ENCODE results near the gene RBMS3.

Gene RBMS3

DNA sequence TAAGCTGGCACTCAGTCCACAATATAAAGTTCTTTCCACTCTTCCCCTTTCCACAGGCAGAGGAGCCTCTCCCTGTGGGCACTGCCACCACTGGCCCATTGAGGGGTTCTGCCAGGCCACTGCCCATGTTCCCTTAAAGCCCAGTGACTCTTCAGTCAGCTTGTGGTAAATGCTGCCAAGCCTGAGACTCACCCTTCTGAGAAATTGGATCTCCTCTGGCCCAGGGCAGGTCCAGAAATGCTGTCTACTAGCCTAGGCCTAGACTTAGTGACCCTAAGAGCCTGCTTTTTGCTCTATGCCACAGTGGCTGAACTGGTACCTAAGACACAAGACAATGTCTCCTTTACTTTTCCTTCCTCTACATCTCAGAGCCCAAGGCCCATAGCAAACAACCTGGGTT is 295.8 kb downstream of the RBMS3 start:
- H3K4me1 ChIP-seq (ENCODE audit: control insufficient read depth, insufficient read depth, low read length), result no peaks in the 10 kb centered on the region
- H3K9ac ChIP-seq (ENCODE audit: low read depth, low read length), result no peak overlapping the region
- H3K36me3 ChIP-seq (ENCODE audit: control insufficient read depth, insufficient read depth, low read length), result no peaks in the 10 kb centered on the region
- no peaks in the 10 kb centered on the region for H3K9me3 ChIP-seq (ENCODE audit: control insufficient read depth, insufficient read depth, low read length)
- no peak overlapping the region for H3K4me3 ChIP-seq (ENCODE audit: low read depth, low read length)
- H3K27me3 ChIP-seq (ENCODE audit: control insufficient read depth, insufficient read depth, low read length), result no peaks in the 10 kb centered on the region

DNA sequence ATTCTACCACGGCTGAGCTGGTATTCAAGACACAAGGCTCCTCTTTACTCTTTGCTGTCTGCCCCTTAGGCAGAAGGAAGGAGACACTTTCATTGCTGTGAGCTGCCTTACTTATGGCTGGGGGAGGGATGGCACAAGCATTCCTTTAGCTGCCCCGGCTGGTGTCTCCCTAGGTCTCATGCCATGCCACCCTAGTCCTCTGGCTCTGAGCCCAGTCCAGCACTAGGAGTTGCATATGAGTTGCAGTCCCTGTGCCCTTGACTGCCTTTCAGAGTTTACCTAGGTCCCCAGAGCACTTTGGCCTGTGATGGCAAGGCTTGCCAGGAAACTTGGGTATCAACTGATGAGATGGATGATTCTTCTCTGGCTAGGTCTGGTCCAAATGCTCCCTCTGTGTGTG is 296.4 kb downstream of the RBMS3 start:
- no peak overlapping the region for H3K9ac ChIP-seq (ENCODE audit: low read depth, low read length)
- H3K9me3 ChIP-seq (ENCODE audit: control insufficient read depth, insufficient read depth, low read length), result no peaks in the 10 kb centered on the region
- H3K27me3 ChIP-seq (ENCODE audit: control insufficient read depth, insufficient read depth, low read length), result no peaks in the 10 kb centered on the region

DNA sequence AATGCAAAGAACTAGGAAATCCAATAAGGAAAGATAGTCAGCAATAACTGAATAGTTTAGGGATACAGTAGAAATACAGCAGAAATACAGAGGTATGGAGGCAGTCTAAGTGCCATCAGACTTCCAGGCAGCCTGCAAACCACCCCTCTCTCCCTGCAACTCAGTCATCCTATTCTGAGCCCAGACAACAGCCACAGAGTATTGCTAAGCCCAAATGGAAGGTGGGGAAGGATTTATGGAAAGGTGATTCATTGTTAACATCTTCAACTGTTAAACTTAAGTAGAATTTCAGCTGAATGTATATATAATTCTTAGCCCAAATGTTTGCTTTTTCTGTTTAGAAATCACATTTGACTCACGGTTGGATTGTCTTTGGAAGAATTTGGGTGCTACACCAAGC is 300.4 kb downstream of the RBMS3 start:
- Histone ChIP-seq H3K36me3 (ENCODE audit: control insufficient read depth, insufficient read depth, low read length) (no peaks in the 10 kb centered on the region), H3K27me3 (ENCODE audit: control insufficient read depth, insufficient read depth, low read length) (no peaks in the 10 kb centered on the region)

More for the DNA sequence above, 296.4 kb downstream of the RBMS3 start:
- Histone ChIP-seq H3K36me3 (ENCODE audit: control insufficient read depth, insufficient read depth, low read length) (no peaks in the 10 kb centered on the region), H3K4me3 (ENCODE audit: low read depth, low read length) (no peak overlapping the region), H3K4me1 (ENCODE audit: control insufficient read depth, insufficient read depth, low read length) (no peaks in the 10 kb centered on the region)

DNA sequence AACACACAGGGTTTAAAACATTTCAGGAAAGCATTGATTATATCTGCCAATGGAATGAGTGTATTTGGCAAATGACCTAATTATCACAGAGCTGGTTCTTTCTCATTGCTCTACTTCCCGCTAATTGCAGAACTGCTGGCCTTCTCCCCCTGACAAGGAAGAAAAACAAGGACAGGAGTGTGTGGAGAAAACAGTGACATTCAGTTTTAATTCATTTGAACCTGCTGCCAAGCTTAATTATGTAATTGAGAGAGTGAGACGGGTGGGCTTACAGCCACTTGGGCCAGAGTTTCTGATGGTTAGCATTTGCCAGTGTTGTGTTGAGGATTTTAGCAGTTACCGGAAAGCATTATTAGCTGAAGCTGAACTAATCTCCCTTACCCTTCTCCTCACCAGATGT is 301.4 kb downstream of the RBMS3 start:
- Histone ChIP-seq H3K36me3 (ENCODE audit: control insufficient read depth, insufficient read depth, low read length) (no peaks in the 10 kb centered on the region), H3K9ac (ENCODE audit: low read depth, low read length) (no peak overlapping the region), H3K27me3 (ENCODE audit: control insufficient read depth, insufficient read depth, low read length) (no peaks in the 10 kb centered on the region), H3K4me1 (ENCODE audit: control insufficient read depth, insufficient read depth, low read length) (no peaks in the 10 kb centered on the region), H3K4me3 (ENCODE audit: low read depth, low read length) (no peak overlapping the region), H3K9me3 (ENCODE audit: control insufficient read depth, insufficient read depth, low read length) (no peaks in the 10 kb centered on the region)

More for the DNA sequence above, 300.4 kb downstream of the RBMS3 start:
- H3K4me3 ChIP-seq (ENCODE audit: low read depth, low read length), result no peak overlapping the region
- no peaks in the 10 kb centered on the region for H3K9me3 ChIP-seq (ENCODE audit: control insufficient read depth, insufficient read depth, low read length)
- H3K9ac ChIP-seq (ENCODE audit: low read depth, low read length), result no peak overlapping the region
- H3K4me1 ChIP-seq (ENCODE audit: control insufficient read depth, insufficient read depth, low read length), result no peaks in the 10 kb centered on the region

DNA sequence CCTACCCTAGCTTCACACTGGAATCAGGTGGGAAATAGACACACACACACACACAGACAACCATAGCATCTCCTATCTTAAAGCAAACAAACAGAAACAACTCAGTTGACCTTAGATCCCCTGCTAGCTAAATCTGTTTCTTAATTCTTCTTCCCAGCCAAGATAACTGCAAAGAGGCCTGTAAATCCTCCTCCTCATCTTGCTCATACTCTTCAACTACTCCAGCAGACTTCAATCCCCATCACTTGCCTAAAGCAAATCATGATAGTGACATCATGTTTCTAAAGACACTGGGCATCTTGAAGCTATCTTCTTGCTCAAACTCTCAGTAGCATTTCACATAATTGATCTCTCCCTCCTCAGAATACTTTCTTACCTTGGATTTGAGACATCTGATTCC is 303.0 kb downstream of the RBMS3 start:
- H3K4me1 ChIP-seq (ENCODE audit: control insufficient read depth, insufficient read depth, low read length), result no peaks in the 10 kb centered on the region
- H3K9me3 ChIP-seq (ENCODE audit: control insufficient read depth, insufficient read depth, low read length), result no peaks in the 10 kb centered on the region
- no peak overlapping the region for H3K9ac ChIP-seq (ENCODE audit: low read depth, low read length)
- no peaks in the 10 kb centered on the region for H3K27me3 ChIP-seq (ENCODE audit: control insufficient read depth, insufficient read depth, low read length)
- no peak overlapping the region for H3K4me3 ChIP-seq (ENCODE audit: low read depth, low read length)
- no peaks in the 10 kb centered on the region for H3K36me3 ChIP-seq (ENCODE audit: control insufficient read depth, insufficient read depth, low read length)

DNA sequence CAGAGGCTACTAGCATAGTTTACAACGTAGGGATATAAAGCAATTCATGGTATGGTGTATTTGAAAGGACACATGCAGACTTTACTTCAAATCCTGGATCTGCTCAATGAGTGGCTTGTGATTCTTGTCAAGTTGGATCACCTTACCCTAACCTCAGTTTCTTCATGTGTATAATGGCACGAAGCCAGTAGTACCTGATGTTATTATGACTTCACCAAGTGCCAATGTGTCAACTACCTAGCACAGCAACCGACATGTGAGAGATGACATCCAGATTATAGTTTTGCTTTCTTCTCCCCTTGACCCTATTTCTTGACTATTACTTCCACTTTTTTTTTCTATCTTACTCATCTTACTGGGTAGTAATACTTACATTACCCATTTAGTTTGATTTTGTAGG is 304.5 kb downstream of the RBMS3 start:
- H3K4me3 ChIP-seq (ENCODE audit: low read depth, low read length), result no peak overlapping the region
- no peak overlapping the region for H3K9ac ChIP-seq (ENCODE audit: low read depth, low read length)
- H3K4me1 ChIP-seq (ENCODE audit: control insufficient read depth, insufficient read depth, low read length), result no peaks in the 10 kb centered on the region
- H3K36me3 ChIP-seq (ENCODE audit: control insufficient read depth, insufficient read depth, low read length), result no peaks in the 10 kb centered on the region
- H3K9me3 ChIP-seq (ENCODE audit: control insufficient read depth, insufficient read depth, low read length), result no peaks in the 10 kb centered on the region
- no peaks in the 10 kb centered on the region for H3K27me3 ChIP-seq (ENCODE audit: control insufficient read depth, insufficient read depth, low read length)

DNA sequence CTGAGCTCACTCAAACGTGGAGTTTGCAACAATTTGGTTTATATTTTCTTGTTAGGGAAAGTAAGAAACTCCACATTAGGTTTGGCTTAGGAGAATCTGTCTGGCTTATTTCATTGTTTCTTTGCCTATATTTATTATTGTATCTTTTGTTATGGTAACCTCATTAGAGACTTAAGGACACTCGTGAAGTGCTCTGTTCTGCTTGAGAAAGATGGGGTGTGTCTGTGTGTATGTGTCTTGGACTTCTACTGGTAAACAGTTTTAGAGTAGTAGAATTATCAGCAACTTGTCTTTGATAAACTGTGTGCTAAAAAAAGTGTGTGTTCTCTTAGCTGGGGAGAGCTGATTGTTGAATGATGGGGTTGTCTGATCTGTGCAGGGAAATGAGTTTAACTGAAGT is 306.5 kb downstream of the RBMS3 start:
- H3K27me3 ChIP-seq (ENCODE audit: control insufficient read depth, insufficient read depth, low read length), result no peaks in the 10 kb centered on the region
- H3K9me3 ChIP-seq (ENCODE audit: control insufficient read depth, insufficient read depth, low read length), result no peaks in the 10 kb centered on the region
- no peak overlapping the region for H3K9ac ChIP-seq (ENCODE audit: low read depth, low read length)
- no peak overlapping the region for H3K4me3 ChIP-seq (ENCODE audit: low read depth, low read length)
- no peaks in the 10 kb centered on the region for H3K36me3 ChIP-seq (ENCODE audit: control insufficient read depth, insufficient read depth, low read length)
- H3K4me1 ChIP-seq (ENCODE audit: control insufficient read depth, insufficient read depth, low read length), result no peaks in the 10 kb centered on the region

DNA sequence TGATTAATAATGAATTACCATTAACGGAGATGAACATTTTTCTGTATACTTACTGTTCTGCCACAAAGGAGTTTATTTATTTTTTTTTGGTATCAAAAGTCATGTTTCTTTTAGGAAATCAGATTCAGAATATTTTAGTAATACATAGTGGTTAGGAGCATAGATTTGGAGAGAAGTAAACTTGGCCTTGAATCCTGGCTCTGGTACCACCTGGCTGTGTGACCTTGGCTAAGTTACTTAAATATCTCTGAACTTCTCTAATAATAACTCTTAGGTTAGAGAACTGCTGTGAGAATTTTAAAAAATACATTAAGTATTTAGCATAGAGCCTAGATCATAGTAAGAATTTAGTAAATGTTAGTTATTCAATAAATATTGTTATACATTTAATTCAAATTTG is 309.1 kb downstream of the RBMS3 start:
- no peak overlapping the region for H3K4me3 ChIP-seq (ENCODE audit: low read depth, low read length)
- H3K9me3 ChIP-seq (ENCODE audit: control insufficient read depth, insufficient read depth, low read length), result no peaks in the 10 kb centered on the region
- H3K4me1 ChIP-seq (ENCODE audit: control insufficient read depth, insufficient read depth, low read length), result no peaks in the 10 kb centered on the region
- no peaks in the 10 kb centered on the region for H3K36me3 ChIP-seq (ENCODE audit: control insufficient read depth, insufficient read depth, low read length)
- no peak overlapping the region for H3K9ac ChIP-seq (ENCODE audit: low read depth, low read length)
- no peaks in the 10 kb centered on the region for H3K27me3 ChIP-seq (ENCODE audit: control insufficient read depth, insufficient read depth, low read length)

DNA sequence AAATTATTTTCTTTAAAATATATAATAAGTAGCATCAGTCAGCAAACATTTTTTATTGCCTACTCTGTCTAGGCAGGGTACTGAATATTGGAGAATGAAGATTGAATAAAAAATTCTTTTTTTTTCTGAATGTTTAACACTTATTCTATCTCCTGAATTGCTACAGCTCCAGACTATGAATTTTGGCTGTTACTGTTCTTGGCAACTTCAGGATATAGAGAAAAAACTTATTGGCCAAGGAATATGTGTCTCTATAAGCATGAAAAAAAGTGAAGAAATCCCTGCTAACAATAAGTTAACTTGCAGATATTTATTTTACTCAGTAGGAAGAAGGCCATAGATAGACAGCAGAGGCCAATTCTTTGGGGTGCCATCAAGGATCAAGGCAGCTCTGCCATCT is 309.6 kb downstream of the RBMS3 start:
- Histone ChIP-seq H3K27me3 (ENCODE audit: control insufficient read depth, insufficient read depth, low read length) (no peaks in the 10 kb centered on the region), H3K9me3 (ENCODE audit: control insufficient read depth, insufficient read depth, low read length) (no peaks in the 10 kb centered on the region), H3K4me3 (ENCODE audit: low read depth, low read length) (no peak overlapping the region), H3K9ac (ENCODE audit: low read depth, low read length) (no peak overlapping the region), H3K36me3 (ENCODE audit: control insufficient read depth, insufficient read depth, low read length) (no peaks in the 10 kb centered on the region), H3K4me1 (ENCODE audit: control insufficient read depth, insufficient read depth, low read length) (no peaks in the 10 kb centered on the region)

DNA sequence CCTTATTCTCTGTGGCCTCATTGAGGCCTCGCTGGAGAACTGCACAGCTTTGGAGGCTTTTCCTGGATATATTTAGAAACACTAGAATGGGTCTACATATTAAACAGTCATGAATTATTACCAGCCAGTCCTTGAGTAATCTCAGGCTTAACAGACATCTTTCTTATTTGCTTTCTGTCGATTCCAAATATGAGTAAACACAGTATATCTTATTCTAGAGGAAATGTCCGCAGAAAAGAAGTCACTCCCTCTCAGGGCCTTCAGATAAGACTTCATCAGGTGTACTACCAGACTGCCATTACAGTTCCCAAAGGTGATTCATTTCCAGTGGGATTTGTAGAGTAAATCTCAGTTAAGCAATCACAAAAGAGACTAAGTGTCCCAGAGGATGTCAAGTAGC is 310.7 kb downstream of the RBMS3 start:
- Histone ChIP-seq H3K27me3 (ENCODE audit: control insufficient read depth, insufficient read depth, low read length) (no peaks in the 10 kb centered on the region), H3K4me1 (ENCODE audit: control insufficient read depth, insufficient read depth, low read length) (no peaks in the 10 kb centered on the region), H3K36me3 (ENCODE audit: control insufficient read depth, insufficient read depth, low read length) (no peaks in the 10 kb centered on the region), H3K9ac (ENCODE audit: low read depth, low read length) (no peak overlapping the region), H3K4me3 (ENCODE audit: low read depth, low read length) (no peak overlapping the region), H3K9me3 (ENCODE audit: control insufficient read depth, insufficient read depth, low read length) (no peaks in the 10 kb centered on the region)

DNA sequence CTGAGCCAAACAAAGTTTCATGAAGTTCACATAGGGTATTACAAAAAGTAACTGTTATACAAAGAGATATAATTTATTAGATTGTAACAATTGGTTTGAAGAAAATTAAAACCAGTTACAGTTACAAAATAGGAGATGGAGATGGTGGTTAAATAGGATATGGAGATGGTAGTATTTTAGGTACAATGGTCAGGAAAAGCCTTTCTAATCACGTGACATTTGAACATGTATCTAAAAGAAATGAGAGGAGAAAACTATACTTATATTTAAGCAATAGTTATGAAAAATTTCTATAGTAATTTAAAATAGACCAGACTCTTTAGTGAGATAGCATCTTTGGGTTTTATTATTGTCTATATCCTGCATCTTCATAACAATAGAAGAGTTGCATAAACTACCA is 312.9 kb downstream of the RBMS3 start:
- no peaks in the 10 kb centered on the region for H3K27me3 ChIP-seq (ENCODE audit: control insufficient read depth, insufficient read depth, low read length)
- no peak overlapping the region for H3K4me3 ChIP-seq (ENCODE audit: low read depth, low read length)
- no peak overlapping the region for H3K9ac ChIP-seq (ENCODE audit: low read depth, low read length)
- H3K9me3 ChIP-seq (ENCODE audit: control insufficient read depth, insufficient read depth, low read length), result no peaks in the 10 kb centered on the region
- H3K4me1 ChIP-seq (ENCODE audit: control insufficient read depth, insufficient read depth, low read length), result no peaks in the 10 kb centered on the region
- H3K36me3 ChIP-seq (ENCODE audit: control insufficient read depth, insufficient read depth, low read length), result no peaks in the 10 kb centered on the region

DNA sequence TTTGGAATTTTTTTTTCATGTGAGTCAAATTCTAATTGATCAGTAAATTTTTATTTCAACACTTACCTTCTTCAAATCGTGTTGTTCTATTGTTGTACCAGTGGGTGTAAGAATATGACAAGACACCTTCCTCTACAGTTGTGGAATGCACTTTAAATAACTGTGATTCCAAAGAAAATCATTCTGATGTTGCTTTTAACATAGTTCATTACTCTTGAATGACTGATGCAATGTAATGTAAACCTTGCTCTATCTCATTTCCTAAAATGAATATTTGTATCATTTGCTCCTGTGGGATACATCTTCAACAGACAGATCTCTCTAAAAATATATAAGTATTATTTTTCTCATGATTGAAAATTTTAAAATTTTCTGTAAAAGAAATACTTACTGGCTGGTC is 313.4 kb downstream of the RBMS3 start:
- Histone ChIP-seq H3K9me3 (ENCODE audit: control insufficient read depth, insufficient read depth, low read length) (no peaks in the 10 kb centered on the region), H3K4me3 (ENCODE audit: low read depth, low read length) (no peak overlapping the region), H3K9ac (ENCODE audit: low read depth, low read length) (no peak overlapping the region), H3K27me3 (ENCODE audit: control insufficient read depth, insufficient read depth, low read length) (no peaks in the 10 kb centered on the region), H3K36me3 (ENCODE audit: control insufficient read depth, insufficient read depth, low read length) (no peaks in the 10 kb centered on the region), H3K4me1 (ENCODE audit: control insufficient read depth, insufficient read depth, low read length) (no peaks in the 10 kb centered on the region)

Measured in iPS-15b (cell line).